Measurements from ENCODE around the gene CAP2.

DNA sequence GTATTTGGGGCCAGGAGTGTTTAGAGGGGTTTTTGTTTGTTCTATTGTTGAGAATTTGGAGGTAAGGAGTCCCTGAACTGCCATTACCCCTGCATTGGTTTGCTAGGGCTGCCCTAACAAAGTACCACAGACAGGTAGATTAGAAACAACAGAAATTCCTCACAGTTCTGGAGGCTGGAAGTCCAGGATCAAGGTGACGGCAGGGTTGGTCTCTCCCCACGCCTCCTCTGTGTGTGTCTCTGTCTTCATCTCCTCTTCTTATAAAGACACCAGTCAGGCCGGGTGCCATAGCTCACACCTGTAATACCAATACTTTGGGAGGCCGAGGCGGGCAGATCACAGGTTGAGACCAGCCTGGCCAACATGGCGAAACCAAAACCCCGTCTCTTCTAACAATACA is 109.7 kb downstream of the CAP2 start:
- TF ChIP-seq, protein P1, sequence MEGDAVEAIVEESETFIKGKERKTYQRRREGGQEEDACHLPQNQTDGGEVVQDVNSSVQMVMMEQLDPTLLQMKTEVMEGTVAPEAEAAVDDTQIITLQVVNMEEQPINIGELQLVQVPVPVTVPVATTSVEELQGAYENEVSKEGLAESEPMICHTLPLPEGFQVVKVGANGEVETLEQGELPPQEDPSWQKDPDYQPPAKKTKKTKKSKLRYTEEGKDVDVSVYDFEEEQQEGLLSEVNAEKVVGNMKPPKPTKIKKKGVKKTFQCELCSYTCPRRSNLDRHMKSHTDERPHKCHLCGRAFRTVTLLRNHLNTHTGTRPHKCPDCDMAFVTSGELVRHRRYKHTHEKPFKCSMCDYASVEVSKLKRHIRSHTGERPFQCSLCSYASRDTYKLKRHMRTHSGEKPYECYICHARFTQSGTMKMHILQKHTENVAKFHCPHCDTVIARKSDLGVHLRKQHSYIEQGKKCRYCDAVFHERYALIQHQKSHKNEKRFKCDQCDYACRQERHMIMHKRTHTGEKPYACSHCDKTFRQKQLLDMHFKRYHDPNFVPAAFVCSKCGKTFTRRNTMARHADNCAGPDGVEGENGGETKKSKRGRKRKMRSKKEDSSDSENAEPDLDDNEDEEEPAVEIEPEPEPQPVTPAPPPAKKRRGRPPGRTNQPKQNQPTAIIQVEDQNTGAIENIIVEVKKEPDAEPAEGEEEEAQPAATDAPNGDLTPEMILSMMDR (IDR thresholded peaks at IDR 0.05) = no peak
- no peak for TF ChIP-seq POLR2A (IDR thresholded peaks at IDR 0.05)

Data from thyroid gland (tissue), 4 donors.